H1 (cell line): ENCODE results near the gene CKB. TPM values are rescaled to one million over a fixed set of nuclear protein-coding genes. Genes with fewer than 3 reads are reported as not detected.

Experiments
- CTCF ChIA-PET: fragments of 300-600 bp; sonication (Branson Sonifier 250); formaldehyde crosslinking; loops from one replicate; lab custom pipeline; 2021; ENCODE audit not compliant: partially characterized antibody; lab: Charles Lee
- POLR2A ChIA-PET: fragments of 300-600 bp; sonication (Branson Sonifier 250); formaldehyde crosslinking; loops from one replicate; lab custom pipeline; 2021; ENCODE audit warnings: inconsistent platforms; ENCODE audit not compliant: partially characterized antibody; lab: Charles Lee
- DNase-seq, 2 experiments: peaks; one replicate each; pipeline versions ENCODE4 v3.0.0 to v3.0.0-alpha.2; 2010 to 2022; ENCODE audit warnings: low spot score in 2 of 2, low read depth in 1 of 2, mixed read lengths in 1 of 2
- FAIRE-seq: peaks from 2 replicates; lab custom pipeline; 2011; peaks lifted over from hg19 to GRCh38; lab: Jason Lieb, UNC
- H2AFZ ChIP-seq: 2 replicates; pipeline ENCODE4 v1.8.1; 2012; ENCODE audit warnings: low read length, inconsistent platforms
- H2AK5ac ChIP-seq: 2 replicates; pipeline ENCODE4 v1.6.1; 2013; ENCODE audit warnings: low read depth, low read length
- H2BK120ac ChIP-seq: replicated peaks from 2 replicates; pipeline ENCODE3; 2013; ENCODE audit warnings: low read depth, low read length, inconsistent platforms
- H2BK12ac ChIP-seq: 2 replicates; pipeline ENCODE4 v1.6.1; 2013; ENCODE audit warnings: low read depth, low read length
- H2BK15ac ChIP-seq: 2 replicates; pipeline ENCODE4 v1.6.1; 2013; ENCODE audit warnings: low read length
- H2BK20ac ChIP-seq: 2 replicates; pipeline ENCODE4 v1.6.1; 2013; ENCODE audit warnings: low read length
- H2BK5ac ChIP-seq: 2 replicates; pipeline ENCODE4 v1.6.1; 2013; ENCODE audit warnings: low read depth, low read length
- H3K14ac ChIP-seq: 2 replicates; pipeline ENCODE4 v1.6.1; 2013; ENCODE audit warnings: inconsistent platforms; ENCODE audit not compliant: insufficient read length
- H3K18ac ChIP-seq: 2 replicates; pipeline ENCODE4 v1.6.1; 2013; ENCODE audit warnings: low read length; ENCODE audit errors: extremely low read depth
- H3K23ac ChIP-seq: 2 replicates; pipeline ENCODE4 v1.6.1; 2013; ENCODE audit warnings: inconsistent platforms; ENCODE audit not compliant: insufficient read length
- H3K23me2 ChIP-seq: 2 replicates; pipeline ENCODE4 v1.6.1; 2013; ENCODE audit warnings: low read depth, low read length
- H3K27ac ChIP-seq: 2 replicates; pipeline ENCODE4 v1.6.1; 2011; ENCODE audit warnings: low read depth, low read length, inconsistent platforms
- H3K27me3 ChIP-seq, 4 experiments: replicated peaks in 1 of 4; 1 replicate in 1 of 4; 2 replicates in 3 of 4; pipeline versions ENCODE4 v1.6.1 to v1.8.1; 2011 to 2013; ENCODE audit warnings: low read length in 3 of 4, mild to moderate bottlenecking in 3 of 4, inconsistent platforms in 2 of 4, mixed read lengths in 2 of 4, moderate library complexity in 1 of 4; ENCODE audit not compliant: control insufficient read depth in 3 of 4, insufficient read depth in 3 of 4; ENCODE audit errors: extremely low read depth in 1 of 4
- H3K36me3 ChIP-seq, 4 experiments: 2 replicates each; pipeline versions ENCODE4 v1.6.1 to v1.8.1; 2011 to 2013; ENCODE audit warnings: mild to moderate bottlenecking in 4 of 4, low read length in 3 of 4, moderate library complexity in 2 of 4, control low read depth in 1 of 4, inconsistent platforms in 1 of 4; ENCODE audit not compliant: insufficient read depth in 4 of 4, control insufficient read depth in 2 of 4
- H3K4ac ChIP-seq: replicated peaks from 2 replicates; pipeline ENCODE3; 2013; ENCODE audit warnings: low read length, low read depth, mixed read lengths, inconsistent platforms; ENCODE audit not compliant: insufficient read length
- H3K4me1 ChIP-seq, 4 experiments: replicated peaks in 1 of 4; 1 replicate in 1 of 4; 2 replicates in 3 of 4; pipeline versions ENCODE4 v1.6.1 to v1.8.1; 2011 to 2013; ENCODE audit warnings: low read length in 3 of 4, inconsistent platforms in 2 of 4, mixed read lengths in 1 of 4; ENCODE audit not compliant: insufficient read depth in 4 of 4, control insufficient read depth in 3 of 4
- H3K4me2 ChIP-seq, 2 experiments: 2 replicates each; pipeline versions ENCODE4 v1.6.1 to v1.8.1; 2011 to 2013; ENCODE audit warnings: low read depth in 2 of 2, low read length in 2 of 2, control low read depth in 1 of 2, inconsistent platforms in 1 of 2, mild to moderate bottlenecking in 1 of 2; ENCODE audit not compliant: insufficient read depth in 1 of 2
- H3K4me3 ChIP-seq, 4 experiments: fragments of 200-600, 300-600 bp in 1 of 4; sonication (generic), shearing (Covaris generic), sonication (Bioruptor Twin) in 1 of 4; 2 replicates each; pipeline versions ENCODE4 v1.5.1 to v1.8.1; 2011 to 2016; ENCODE audit warnings: low read length in 4 of 4, low read depth in 3 of 4, control low read depth in 2 of 4, inconsistent platforms in 2 of 4, mild to moderate bottlenecking in 2 of 4, mixed read lengths in 1 of 4, moderate library complexity in 1 of 4; ENCODE audit not compliant: insufficient read depth in 2 of 4; ENCODE audit errors: extremely low read depth in 1 of 4
- H3K56ac ChIP-seq: replicated peaks from 2 replicates; pipeline ENCODE3; 2013; ENCODE audit warnings: low read depth, mild to moderate bottlenecking, mixed read lengths, low read length, inconsistent platforms; ENCODE audit not compliant: insufficient read length
- H3K79me1 ChIP-seq: 2 replicates; pipeline ENCODE4 v1.6.1; 2013; ENCODE audit warnings: low read depth, low read length, control low read depth
- H3K79me2 ChIP-seq, 2 experiments: 2 replicates each; pipeline versions ENCODE4 v1.6.1 to v1.8.1; 2012 to 2013; ENCODE audit warnings: low read length in 2 of 2, mild to moderate bottlenecking in 2 of 2, inconsistent platforms in 1 of 2; ENCODE audit not compliant: insufficient read depth in 2 of 2, control insufficient read depth in 1 of 2
- H3K9ac ChIP-seq, 4 experiments: replicated peaks in 1 of 4; 1 replicate in 1 of 4; 2 replicates in 3 of 4; pipeline versions ENCODE4 v1.6.1 to v1.8.1; 2011 to 2013; ENCODE audit warnings: low read depth in 3 of 4, low read length in 3 of 4, control low read depth in 2 of 4, mild to moderate bottlenecking in 2 of 4, moderate library complexity in 2 of 4, inconsistent platforms in 1 of 4; ENCODE audit errors: extremely low read depth in 1 of 4
- H3K9me3 ChIP-seq, 2 experiments: 2 replicates each; pipeline versions ENCODE4 v1.6.1 to v1.8.1; 2012 to 2013; ENCODE audit warnings: mild to moderate bottlenecking in 2 of 2, moderate library complexity in 2 of 2, control low read depth in 1 of 2, inconsistent platforms in 1 of 2, low read depth in 1 of 2, low read length in 1 of 2, mixed read lengths in 1 of 2; ENCODE audit not compliant: insufficient read depth in 2 of 2
- H4K20me1 ChIP-seq, 2 experiments: replicated peaks in 1 of 2; 2 replicates each; pipeline versions ENCODE3 to v1.8.1; 2011 to 2013; ENCODE audit warnings: inconsistent platforms in 2 of 2, low read length in 2 of 2, mild to moderate bottlenecking in 1 of 2; ENCODE audit not compliant: insufficient read depth in 2 of 2, control insufficient read depth in 1 of 2
- H4K5ac ChIP-seq: 2 replicates; pipeline ENCODE4 v1.6.1; 2013; ENCODE audit warnings: low read length, low read depth, mixed read lengths, inconsistent platforms; ENCODE audit not compliant: insufficient read length
- H4K8ac ChIP-seq: 2 replicates; pipeline ENCODE4 v1.8.0; 2013; ENCODE audit warnings: mild to moderate bottlenecking, moderate library complexity, low read length, inconsistent platforms; ENCODE audit not compliant: insufficient read depth; ENCODE audit errors: extremely low read depth
- H4K91ac ChIP-seq: replicated peaks from 2 replicates; pipeline ENCODE3; 2013; ENCODE audit warnings: low read length, mixed read lengths, inconsistent platforms; ENCODE audit not compliant: insufficient read length
- ASH2L ChIP-seq: fragments of 200-600, 300-600 bp; sonication (generic); IDR thresholded peaks from one replicate; pipeline ENCODE4 v1.7.1; 2017; ENCODE audit warnings: low read length
- BACH1 ChIP-seq: IDR thresholded peaks from 2 replicates; pipeline ENCODE4 v1.6.1; 2012; ENCODE audit warnings: low read length, improper control_type of control experiment
- CHD1 ChIP-seq: IDR thresholded peaks from 2 replicates; pipeline ENCODE4 v1.6.1; 2012; ENCODE audit warnings: low read depth, low read length, improper control_type of control experiment
- HDAC2 ChIP-seq, 2 experiments: fragments of 300-600 bp in 1 of 2; sonication (generic) in 1 of 2; IDR thresholded peaks; 2 replicates each; pipeline ENCODE4 v1.6.1; 2011 to 2012; ENCODE audit warnings: low read depth in 2 of 2, low read length in 2 of 2, mild to moderate bottlenecking in 2 of 2, moderate library complexity in 2 of 2, borderline replicate concordance in 1 of 2, inconsistent platforms in 1 of 2
- JUN ChIP-seq: IDR thresholded peaks from 2 replicates; pipeline ENCODE4 v1.6.1; 2011; ENCODE audit warnings: low read depth, mild to moderate bottlenecking, improper control_type of control experiment, low read length
- MAFK ChIP-seq: IDR thresholded peaks from 2 replicates; pipeline ENCODE4 v1.6.1; 2012; ENCODE audit warnings: low read depth, mild to moderate bottlenecking, improper control_type of control experiment, low read length
- SUZ12 ChIP-seq: fragments of 200-600 bp; sonication (generic); IDR thresholded peaks from 2 replicates; pipeline ENCODE4 v1.6.1; 2012; ENCODE audit warnings: mild to moderate bottlenecking, inconsistent platforms, low read length, moderate library complexity, mixed read lengths
- TAF7 ChIP-seq: optimal IDR thresholded peaks from 2 replicates; pipeline ENCODE3; 2011; ENCODE audit warnings: low read depth, mild to moderate bottlenecking, inconsistent platforms, low read length, moderate library complexity, borderline replicate concordance
- TBP ChIP-seq: IDR thresholded peaks from 2 replicates; pipeline ENCODE4 v1.6.1; 2011; ENCODE audit warnings: low read depth, low read length, improper control_type of control experiment
- USF2 ChIP-seq: IDR thresholded peaks from 2 replicates; pipeline ENCODE4 v1.6.1; 2011; ENCODE audit warnings: low read length, improper control_type of control experiment
- WGBS, 2 experiments: shearing (Covaris generic) in 1 of 2; methylation state at CpG; one replicate each; pipeline versions ENCODE4 v1.1.6 to v1.1.7; 2013 to 2015; ENCODE audit warnings: low lambda C conversion rate in 2 of 2, mixed read lengths in 2 of 2, inconsistent platforms in 1 of 2, low coverage in 1 of 2, missing lambda C conversion rate in 1 of 2; ENCODE audit not compliant: insufficient replicate concordance in 2 of 2, insufficient coverage in 1 of 2, insufficient read length in 1 of 2; ENCODE audit errors: extremely low coverage in 1 of 2, missing lambda C conversion rate in 1 of 2; 5-methylcytosine and 5-hydroxymethylcytosine counted together
- polyA plus RNA-seq, 7 experiments: library from polyadenylated mRNA; depleted of rRNA in 3 of 7; stranded (reverse) in 5 of 7; unstranded in 2 of 7; fragments of >200 nt in 5 of 7; fragments of 200-250 nt in 2 of 7; gene quantifications; 1 replicate in 5 of 7; 2 replicates in 1 of 7; 4 replicates in 1 of 7; pipeline versions ENCODE4 v1.2.1 to v1.2.3, GENCODE V29; 2011 to 2013; ENCODE audit warnings: missing spikeins in 2 of 7, mixed read lengths in 2 of 7
- total RNA-seq: library from RNA; stranded (reverse); fragmentation: NEBNext Ultra II Directional; extraction: Animal tissue kit (Norgen Biotek cat#: 25700); gene quantifications from 2 replicates; pipeline ENCODE4 v1.2.1, GENCODE V29; 2021

The CKB gene
- total and polyA plus RNA-seq, 2 of the 8 experiments (the other 6 are each of a cell fraction or from before 2014, with no cell fraction given) = 538 to 950 TPM

- Histone ChIP-seq H3K23ac (no peak overlapping the region), H2BK5ac (peak overlapping the region; percentile 99; the same call in 1 of the 2 replicates), H3K14ac (no peak overlapping the region), H3K27me3 (no peaks in the 10 kb centered on the region; a peak in 2 of 7 replicates), H2BK20ac (peak overlapping the region; percentile 100), H3K27ac (peak overlapping the region; percentile 94), H2BK120ac (peak overlapping the region; percentile 96), H3K4ac (peak overlapping the region; percentile 100), H2AFZ (no peak overlapping the region), H3K23me2 (no peaks in the 10 kb centered on the region), H3K4me2 (peak overlapping the region; percentile 40 to 86), H3K9ac (peak overlapping the region in 2 of 4 experiments; percentile 68 to 75; a peak in 4 of 7 replicates), H3K79me2 (no peaks in the 10 kb centered on the region), H2BK12ac (peak overlapping the region; percentile 99; the same call in 1 of the 2 replicates), H4K91ac (peak overlapping the region; percentile 100), H2AK5ac (peak overlapping the region; percentile 56; the same call in 1 of the 2 replicates), H3K9me3 (no peaks in the 10 kb centered on the region), H2BK15ac (peak overlapping the region; percentile 81; the same call in 1 of the 2 replicates), H4K5ac (peak overlapping the region; percentile 92), H3K4me3 (peak overlapping the region in 3 of 4 experiments; percentile 16 to 50 (median 28); a peak in 5 of 8 replicates), H3K79me1 (no peaks in the 10 kb centered on the region), H4K20me1 (peaks cover 0 to 8% of the 10 kb centered on the region in 2 experiments), H3K4me1 (peaks cover 0 to 34% (median 29%) of the 10 kb centered on the region in 4 experiments; a peak in 6 of 7 replicates), H3K36me3 (no peaks in the 10 kb centered on the region), H3K56ac (peak overlapping the region; percentile 82), H3K18ac (peak overlapping the region; percentile 99), H4K8ac (peak overlapping the region; percentile 93; the same call in 1 of the 2 replicates)
- CTCF ChIA-PET = interaction anchor here (0.9 to 28.8 kb wide), 7 partner anchors 9 to 437 kb away, joined by 3 to 921 read pairs (median 4); partner anchors contain the start of genes CKB and TRMT61A
- WGBS, 2 experiments = 3% methylated on average over 10 of the region's 18 CpGs; no CpG with 5 or more reads in 1 of the 2 experiments
- FAIRE-seq = no peak
- DNase-seq = peak in 1 of 2 experiments; percentile 90
- POLR2A ChIA-PET = interaction anchor here (1.6 to 29.8 kb wide), 6 partner anchors 10 to 209 kb away, joined by 3 to 844 read pairs (median 20); partner anchors contain the start of genes BAG5, CKB, COA8 and EIF5
- TF ChIP-seq TBP (peak; percentile 55; the same call in 1 of the 2 replicates), BACH1 (no peak), ASH2L (peak; percentile 73), USF2 (no peak), TAF7 (no peak), MAFK (no peak), JUN (0 out of 2 replicates have a peak, but pooled peaks have one; percentile 7), SUZ12 (no peak), CHD1 (no peak), HDAC2 (IDR thresholded peaks at IDR 0.05; ENCODE audit: borderline replicate concordance in 1 of 2, low read depth in 2 of 2, low read length in 2 of 2) (peak in 1 of 2 experiments; percentile 72; a peak in 1 of 4 replicates)
Measured at GRCh38 chr14:103542605-103543088, 20.0 kb upstream of the CKB start.
